Suppressor macrophage treated with lipopolysaccharide for 4 hours (primary cell): ENCODE data around the gene CSNK1G1.
"Not testable (repeated sequence)": the region's sequence is repeated elsewhere in the genome, so short reads cannot be mapped to it uniquely, and the experiment has no call there.

Source experiments
- DNase-seq: peaks from one replicate; pipeline ENCODE4 v3.0.0-alpha.2; 2020

The CSNK1G1 gene

DNA sequence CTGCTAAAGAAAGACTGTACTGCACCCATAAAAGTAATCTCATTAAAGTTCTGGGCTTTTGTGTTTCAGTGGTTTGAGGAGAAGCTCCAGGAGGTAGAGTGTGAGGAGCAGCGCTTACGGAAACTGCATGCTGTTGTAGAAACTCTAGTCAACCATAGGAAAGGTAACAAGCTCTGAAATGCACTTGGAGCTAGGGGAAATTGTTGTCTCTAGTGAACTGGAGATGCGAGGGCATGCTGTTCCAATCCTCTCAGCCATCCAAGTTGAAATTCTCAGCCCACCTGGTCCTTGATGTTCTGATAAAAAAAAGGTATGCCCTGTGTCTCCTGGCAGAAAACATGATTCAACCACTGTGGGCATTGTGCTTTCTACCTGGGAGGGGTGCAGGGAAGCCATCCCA, 225.8 kb downstream of the CSNK1G1 start:
- DNase-seq, result no peak

- no peak for DNase-seq
These were observed 228.3 kb downstream of the CSNK1G1 start for GRCh38 chr15:64127521-64128270.

- no peak for DNase-seq
These were observed 230.0 kb downstream of the CSNK1G1 start for GRCh38 chr15:64125978-64126377.

- no peak for DNase-seq
These were observed 233.0 kb downstream of the CSNK1G1 start for GRCh38 chr15:64122936-64123351.

DNA sequence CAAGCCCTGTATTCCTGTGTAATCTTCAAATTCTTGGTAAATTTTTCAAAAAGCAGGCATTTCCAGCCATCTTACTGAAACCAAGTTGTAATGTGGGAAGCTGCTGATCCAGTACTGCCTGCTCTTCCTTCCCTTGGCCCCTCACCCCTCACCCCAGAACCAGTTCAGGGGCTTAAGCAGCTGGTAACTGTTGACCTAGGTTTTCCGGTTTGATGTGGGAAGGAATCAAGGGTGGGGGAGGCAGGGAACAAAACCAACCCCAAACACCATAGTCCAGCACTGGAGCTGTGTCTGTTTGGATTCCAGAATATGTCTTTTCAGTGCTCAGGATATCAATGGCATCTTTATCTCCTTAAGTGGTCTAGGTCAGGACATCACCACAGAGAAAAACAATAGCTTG, 233.5 kb downstream of the CSNK1G1 start:
- DNase-seq, result no peak

- DNase-seq, result no peak
These were observed 234.4 kb downstream of the CSNK1G1 start for GRCh38 chr15:64121614-64122013.

DNA sequence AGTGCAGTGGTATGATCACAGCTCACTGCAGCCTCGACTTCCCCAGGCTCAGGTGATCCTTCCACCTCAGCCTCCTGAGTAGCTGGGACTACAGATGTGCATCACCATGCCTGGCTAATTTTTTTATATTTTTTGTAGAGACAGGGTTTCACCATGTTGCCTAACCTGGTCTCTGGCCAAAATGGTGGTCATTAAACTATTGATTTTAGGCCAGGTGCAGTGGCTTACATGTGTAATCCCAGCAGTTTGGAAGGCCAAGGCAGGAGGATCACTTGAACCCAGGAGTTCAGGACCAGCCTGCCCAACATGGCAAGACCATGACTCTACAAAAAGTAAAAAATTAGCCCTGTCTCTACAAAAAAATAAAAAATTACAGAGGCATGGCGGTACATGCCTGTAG, 235.7 kb downstream of the CSNK1G1 start:
- DNase-seq, result not testable (repeated sequence)

- no peak for DNase-seq
These were observed 238.1 kb downstream of the CSNK1G1 start for GRCh38 chr15:64117759-64118487.
